SKM-1 treated with dmso at 0.1 percent for 144 hours (cell line): ENCODE measurements around the gene FILIP1.
A peak's percentile ranks its signal among the peaks of the same experiment; 100 is the strongest.

ENCODE experiments used
- DNase-seq: peaks from one replicate; lab custom pipeline; 2025; ENCODE audit not compliant: unreplicated experiment; lab: John Stamatoyannopoulos, UW

Gene FILIP1, protein sequence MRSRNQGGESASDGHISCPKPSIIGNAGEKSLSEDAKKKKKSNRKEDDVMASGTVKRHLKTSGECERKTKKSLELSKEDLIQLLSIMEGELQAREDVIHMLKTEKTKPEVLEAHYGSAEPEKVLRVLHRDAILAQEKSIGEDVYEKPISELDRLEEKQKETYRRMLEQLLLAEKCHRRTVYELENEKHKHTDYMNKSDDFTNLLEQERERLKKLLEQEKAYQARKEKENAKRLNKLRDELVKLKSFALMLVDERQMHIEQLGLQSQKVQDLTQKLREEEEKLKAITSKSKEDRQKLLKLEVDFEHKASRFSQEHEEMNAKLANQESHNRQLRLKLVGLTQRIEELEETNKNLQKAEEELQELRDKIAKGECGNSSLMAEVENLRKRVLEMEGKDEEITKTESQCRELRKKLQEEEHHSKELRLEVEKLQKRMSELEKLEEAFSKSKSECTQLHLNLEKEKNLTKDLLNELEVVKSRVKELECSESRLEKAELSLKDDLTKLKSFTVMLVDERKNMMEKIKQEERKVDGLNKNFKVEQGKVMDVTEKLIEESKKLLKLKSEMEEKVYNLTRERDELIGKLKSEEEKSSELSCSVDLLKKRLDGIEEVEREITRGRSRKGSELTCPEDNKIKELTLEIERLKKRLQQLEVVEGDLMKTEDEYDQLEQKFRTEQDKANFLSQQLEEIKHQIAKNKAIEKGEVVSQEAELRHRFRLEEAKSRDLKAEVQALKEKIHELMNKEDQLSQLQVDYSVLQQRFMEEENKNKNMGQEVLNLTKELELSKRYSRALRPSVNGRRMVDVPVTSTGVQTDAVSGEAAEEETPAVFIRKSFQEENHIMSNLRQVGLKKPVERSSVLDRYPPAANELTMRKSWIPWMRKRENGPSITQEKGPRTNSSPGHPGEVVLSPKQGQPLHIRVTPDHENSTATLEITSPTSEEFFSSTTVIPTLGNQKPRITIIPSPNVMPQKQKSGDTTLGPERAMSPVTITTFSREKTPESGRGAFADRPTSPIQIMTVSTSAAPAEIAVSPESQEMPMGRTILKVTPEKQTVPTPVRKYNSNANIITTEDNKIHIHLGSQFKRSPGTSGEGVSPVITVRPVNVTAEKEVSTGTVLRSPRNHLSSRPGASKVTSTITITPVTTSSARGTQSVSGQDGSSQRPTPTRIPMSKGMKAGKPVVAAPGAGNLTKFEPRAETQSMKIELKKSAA (N-terminal part only)

DNA sequence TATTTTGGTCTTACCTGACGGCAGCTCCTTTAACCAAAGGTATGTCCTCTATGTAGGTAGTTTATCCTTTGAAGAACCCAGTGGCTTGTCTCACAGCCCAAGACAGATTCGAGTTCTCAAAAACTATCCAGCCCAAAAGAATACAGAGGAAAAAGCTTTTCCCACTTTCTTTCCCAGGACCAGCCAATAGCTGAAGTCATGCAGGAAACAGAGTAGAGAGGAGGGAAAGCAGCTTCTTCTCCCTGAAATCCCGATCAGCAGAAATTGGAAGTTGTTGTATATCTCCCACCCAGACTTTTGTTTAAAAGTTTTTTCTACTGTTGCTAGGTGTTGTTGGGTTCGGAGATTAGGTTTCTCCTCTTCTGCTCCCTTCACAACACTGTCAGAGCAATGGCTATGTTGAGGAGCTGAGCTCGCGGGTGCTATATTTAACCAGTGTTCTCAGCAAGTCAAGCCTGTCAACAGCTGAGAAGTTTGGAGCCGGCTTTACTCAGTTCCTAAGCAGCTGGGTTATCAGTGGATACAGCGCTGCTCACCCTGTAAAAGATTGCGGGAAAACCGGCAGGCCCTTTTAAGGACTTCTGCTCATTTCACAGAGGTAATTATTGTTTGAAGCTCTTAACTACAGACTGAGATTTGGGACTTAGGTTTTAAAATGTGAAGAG lies at the start of gene FILIP1:
Gene FILIP1, minus strand, starts transcription at position 401 of the 665 bp plus-strand sequence. CDS start 78,828 bp downstream, outside the sequence.
- DNase-seq, result no peak

GRCh38 chr6:75543311-75543710 lies 49.7 kb upstream of the FILIP1 start:
- no peak for DNase-seq

DNA sequence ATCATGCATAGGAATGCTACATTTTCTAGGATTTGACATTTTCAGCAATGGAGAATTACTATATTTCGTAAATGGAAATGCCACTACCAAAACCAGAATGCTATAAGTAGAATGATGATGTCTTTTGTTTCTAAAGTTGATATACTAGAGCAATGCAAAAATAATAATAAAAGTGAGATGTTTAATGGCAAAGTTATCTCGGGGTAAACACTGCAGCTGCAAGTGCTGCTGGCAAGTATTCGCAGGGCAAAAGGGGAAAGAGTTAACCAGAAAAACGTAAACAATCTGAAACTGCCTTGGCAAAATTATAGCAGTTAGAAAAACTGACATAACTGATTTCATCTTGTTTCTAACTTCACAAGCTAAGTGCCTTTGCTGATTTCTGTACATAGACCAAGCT lies 45.5 kb upstream of the FILIP1 start:
- no peak for DNase-seq

DNA sequence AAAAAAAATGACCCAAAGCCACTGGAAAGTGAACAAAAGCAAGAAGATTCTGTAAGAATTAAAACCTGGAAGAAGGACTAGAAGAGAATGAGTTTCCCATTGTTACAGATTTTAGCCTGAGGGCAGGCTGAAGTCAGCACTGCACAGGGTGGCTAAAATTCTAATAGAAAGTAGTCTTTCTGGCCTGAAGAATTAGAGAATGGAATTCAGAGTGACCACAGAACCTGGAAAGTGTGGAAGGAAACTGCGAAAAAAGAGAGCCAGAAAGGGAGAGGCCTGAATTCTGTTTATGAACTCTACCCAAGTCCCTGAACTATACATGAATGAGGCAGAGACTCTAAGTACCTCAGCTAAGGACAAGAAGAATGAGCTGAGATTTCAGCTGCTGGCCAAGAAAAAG lies 38.9 kb upstream of the FILIP1 start:
- DNase-seq, result no peak

DNA sequence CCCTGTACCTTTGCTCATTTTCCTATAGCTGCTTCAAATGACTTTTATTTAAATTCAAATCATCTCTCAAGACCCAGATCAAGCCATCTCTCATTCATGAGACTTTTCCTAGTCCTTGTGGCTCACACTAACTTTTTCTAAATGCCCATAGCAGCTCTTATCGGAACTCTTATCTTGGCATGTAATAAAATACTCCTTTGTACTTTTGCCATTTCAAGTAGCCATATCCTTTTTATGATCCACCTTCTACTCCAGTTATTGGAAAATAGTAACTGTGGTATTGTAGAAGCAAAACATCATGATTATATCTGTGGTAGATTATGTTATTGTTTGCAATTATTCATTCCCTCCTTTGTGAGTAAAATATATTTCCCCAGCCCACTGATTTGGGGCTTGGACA lies 37.6 kb upstream of the FILIP1 start:
- DNase-seq, result no peak

- no peak for DNase-seq
Observed at GRCh38 chr6:75530696-75531095, 37.1 kb upstream of the FILIP1 start.

GRCh38 chr6:75528423-75528822 lies 34.8 kb upstream of the FILIP1 start:
- DNase-seq, result no peak

- DNase-seq, result peak; percentile 64
Observed at GRCh38 chr6:75526502-75527127, 33.0 kb upstream of the FILIP1 start.

GRCh38 chr6:75525682-75526081 lies 32.1 kb upstream of the FILIP1 start:
- no peak for DNase-seq

- no peak for DNase-seq
Observed at GRCh38 chr6:75524322-75524972, 30.8 kb upstream of the FILIP1 start.

- DNase-seq, result no peak
Observed at GRCh38 chr6:75516757-75517156, 23.2 kb upstream of the FILIP1 start.

DNA sequence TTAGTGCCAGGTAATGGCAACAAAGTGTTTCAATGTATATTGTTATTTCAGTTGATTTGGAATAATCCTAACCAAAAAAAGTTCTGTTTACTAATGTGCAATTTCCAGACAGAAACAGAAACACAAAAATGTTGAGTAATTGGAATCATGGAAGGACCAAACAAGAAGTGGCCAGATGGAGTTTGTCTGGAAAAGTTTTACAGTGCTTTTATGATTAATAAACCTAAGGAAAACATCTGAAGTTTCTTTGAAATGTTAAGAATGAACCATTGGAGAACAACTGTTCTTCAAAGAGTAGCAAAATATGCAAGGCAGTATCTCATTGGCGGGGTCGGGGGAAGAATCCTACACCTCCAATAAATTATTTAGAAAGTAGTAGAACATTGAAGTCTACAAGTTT lies 19.0 kb upstream of the FILIP1 start:
- DNase-seq, result no peak

DNA sequence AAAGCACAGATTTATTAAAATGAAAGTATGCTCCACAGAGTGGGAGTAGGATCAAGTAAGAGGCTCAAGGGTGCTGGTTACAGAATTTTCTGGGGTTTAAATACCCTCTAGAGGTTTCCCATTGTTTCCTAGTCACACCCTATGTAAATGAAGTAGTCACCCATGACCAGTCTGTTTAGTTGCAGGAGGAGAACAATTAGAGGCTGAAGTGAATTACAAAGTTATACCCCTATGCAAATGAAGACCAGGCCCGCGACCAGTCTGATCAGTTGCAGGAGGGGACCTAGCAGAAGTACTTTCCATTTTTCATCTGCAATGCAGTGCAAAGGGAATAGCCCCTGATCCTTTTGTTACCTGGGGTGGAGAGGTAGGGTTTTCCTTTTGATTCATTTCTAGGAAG lies 11.8 kb upstream of the FILIP1 start:
- DNase-seq, result no peak

- DNase-seq, result no peak
Observed at GRCh38 chr6:75504465-75505222, 11.0 kb upstream of the FILIP1 start.

DNA sequence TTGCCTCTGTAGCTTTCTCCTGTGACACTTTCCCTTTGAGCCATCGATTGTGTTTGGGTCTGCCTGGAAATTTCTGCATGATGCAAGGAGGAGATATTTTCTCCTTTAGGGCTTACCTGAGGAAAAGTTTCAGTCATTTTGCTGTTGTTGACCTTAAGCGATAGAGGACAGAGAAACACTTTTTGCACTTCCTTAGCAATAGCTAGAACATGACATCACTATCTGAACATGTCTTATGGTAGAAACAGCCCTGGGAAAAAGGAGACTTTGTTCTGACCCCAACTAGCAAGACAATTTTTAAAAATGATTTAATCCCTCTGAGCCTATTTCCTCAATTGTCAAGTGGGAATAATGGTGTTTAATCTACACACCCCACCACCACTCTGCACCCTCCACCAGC lies 9.7 kb upstream of the FILIP1 start:
- no peak for DNase-seq

DNA sequence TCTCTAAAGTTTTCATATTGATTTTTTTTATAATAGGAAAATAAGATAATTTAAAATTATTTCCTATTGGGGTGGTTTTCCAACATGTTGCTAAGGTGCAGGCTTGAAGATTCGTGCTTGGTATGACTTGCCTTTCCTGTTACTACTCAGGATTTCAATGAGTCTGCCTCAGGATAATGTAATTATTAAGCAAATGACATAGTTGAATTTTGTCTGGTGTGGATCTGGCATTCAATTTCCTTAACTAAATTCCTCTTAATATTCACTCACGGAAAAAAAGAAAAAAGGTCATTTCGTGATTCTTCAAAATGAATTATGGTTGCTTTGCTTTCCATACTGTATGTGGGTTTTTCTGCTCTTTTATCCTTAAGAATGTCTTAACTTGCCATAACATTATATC lies 9.3 kb upstream of the FILIP1 start:
- DNase-seq, result no peak

DNA sequence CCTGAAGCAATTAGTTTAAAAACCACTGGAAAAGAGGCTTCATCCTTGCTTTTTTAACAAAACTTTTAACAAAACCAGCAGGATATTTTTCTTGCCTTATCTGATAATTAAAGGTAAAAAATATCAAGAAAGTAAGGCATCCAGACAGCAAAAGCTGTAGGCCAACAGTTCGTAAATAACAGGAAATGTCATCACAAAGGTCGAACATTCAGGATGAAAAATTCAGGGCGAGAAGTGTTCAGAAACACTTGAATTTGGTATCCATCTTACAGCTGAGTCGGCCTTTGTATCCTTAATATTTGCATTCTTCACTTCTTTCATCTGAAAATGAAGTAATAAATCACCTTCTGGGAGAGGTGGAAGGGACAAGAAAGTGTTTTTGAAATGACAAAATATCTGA lies 8.2 kb upstream of the FILIP1 start:
- no peak for DNase-seq

DNA sequence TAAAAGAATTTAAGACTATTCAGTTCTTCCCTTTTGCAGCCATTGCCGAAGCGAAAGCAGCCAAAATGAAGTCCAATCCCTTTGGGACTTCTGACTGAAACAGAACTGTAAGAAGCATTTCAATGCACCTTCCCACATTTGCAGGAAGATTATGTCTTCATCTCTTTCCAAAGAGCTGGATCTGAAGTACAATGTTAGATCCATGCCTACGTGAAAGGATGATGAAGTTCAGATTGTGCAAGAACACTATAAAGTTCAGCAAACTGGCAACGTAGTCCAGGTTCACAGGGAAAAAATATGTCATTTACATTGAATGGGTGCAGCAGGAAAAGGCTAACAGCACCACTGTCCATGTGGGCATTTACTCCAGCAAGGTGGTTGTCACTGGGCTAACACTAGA lies 6.0 kb upstream of the FILIP1 start:
- no peak for DNase-seq

DNA sequence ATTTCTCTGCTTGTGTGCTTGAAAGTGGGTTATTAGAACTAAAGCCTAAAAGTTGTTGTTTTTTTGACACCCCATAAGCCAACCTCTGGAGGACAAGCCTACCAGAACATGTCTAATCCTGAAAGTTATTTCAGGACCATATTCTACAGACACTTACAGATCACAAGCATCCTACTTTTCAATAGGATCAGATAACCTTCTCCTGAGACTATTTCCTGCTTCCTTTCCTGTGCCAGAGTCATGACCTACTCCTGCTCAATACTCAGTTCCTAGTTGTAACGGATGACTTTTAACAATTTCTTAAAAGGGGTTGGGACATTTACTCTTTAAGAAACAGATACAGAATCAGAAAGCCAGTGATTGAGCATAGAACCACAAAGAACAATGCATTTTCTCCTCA lies 5.3 kb upstream of the FILIP1 start:
- DNase-seq, result no peak
